Erythroblast (primary cell): ENCODE measurements around the gene EIF5A2.
A peak's percentile ranks its signal among the peaks of the same experiment; 100 is the strongest.

Source experiments
- GATA1 ChIP-seq: IDR thresholded peaks from 2 replicates; pipeline ENCODE4 v1.6.1; 2011; ENCODE audit warnings: low read depth, mild to moderate bottlenecking, control low read depth, low read length, moderate library complexity
- POLR2A ChIP-seq: IDR thresholded peaks from 2 replicates; pipeline ENCODE4 v1.6.1; 2011; ENCODE audit warnings: mild to moderate bottlenecking, low read length

DNA sequence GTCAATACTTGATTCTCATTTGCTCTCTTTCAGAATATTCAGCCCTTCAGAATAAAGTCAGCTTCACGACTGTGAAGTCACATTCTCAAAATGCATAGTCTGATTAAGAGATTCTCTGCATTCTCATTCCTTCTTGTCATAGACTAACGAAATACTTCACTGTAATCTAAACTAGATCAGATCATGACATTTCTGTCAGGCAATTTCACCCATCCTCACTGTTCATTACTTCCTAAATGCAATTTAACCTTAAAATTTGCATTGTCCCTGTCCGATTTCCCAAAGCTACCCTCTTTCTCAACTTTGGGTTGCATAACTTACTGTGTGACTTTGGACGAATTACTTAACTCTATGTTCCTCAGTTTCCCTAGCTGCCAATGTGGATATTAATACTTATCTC, 44.6 kb downstream of the EIF5A2 start:
- TF ChIP-seq POLR2A (peak; percentile 6), GATA1 (no peak)
